Frontal cortex (tissue), 4 donors: ENCODE data around the gene ANGPTL8. TPM values are rescaled to one million over a fixed set of nuclear protein-coding genes. Genes with fewer than 3 reads are reported as not detected.
A peak's percentile ranks its signal among the peaks of the same experiment; 100 is the strongest.

ENCODE experiments used
- DNase-seq, 2 donors: peaks; one replicate each; pipeline ENCODE4 v3.0.0; 2012; ENCODE audit warnings: low spot score in 2 of 2
- FAIRE-seq: peaks from 2 replicates; lab custom pipeline; 2012; peaks lifted over from hg19 to GRCh38; lab: Jason Lieb, UNC
- total RNA-seq: library from RNA; depleted of rRNA; stranded (reverse); fragments of >200 nt; gene quantifications from one replicate; pipeline ENCODE4 v1.2.3, GENCODE V29; 2014
- donor health status: control.
- donor health status: control.
- donor health status: control.

Gene ANGPTL8
- total RNA-seq, 1 donor from 2014 or later: not detected

DNA sequence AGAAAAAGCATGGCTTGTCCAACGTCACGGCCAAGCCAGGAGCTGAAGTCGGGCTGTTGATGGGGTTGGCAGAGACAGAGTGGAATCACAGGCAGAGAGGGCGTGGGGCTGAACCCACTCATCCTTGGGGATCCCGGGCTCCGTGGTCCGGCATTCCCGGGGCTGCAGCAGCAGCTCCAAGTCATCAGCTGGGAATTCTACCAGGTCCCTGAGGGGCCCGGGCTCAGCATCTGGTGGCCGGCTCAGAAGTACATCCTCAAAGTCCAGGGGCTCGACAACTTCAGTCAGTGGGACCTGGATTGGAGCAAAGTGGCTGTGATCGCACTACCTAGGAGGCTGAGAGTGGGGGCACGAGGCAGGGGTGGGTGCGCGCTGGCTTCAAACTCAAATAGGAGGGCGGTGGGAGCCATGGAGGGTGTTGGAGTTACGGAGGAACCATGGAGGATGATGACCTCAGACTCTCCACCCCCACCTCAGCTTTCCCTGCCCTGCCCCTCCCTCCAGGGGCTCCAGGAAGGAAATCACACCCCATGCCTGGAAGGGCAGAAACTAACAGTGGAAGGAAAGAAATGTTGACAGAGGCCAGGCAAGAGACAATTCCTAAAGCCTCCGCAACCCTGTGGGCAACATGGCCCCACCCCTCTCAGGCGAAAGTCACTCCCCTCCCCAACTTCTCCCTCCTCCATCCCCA lies 13.4 kb downstream of the ANGPTL8 start:
- FAIRE-seq (no peak), DNase-seq (no peak)

DNA sequence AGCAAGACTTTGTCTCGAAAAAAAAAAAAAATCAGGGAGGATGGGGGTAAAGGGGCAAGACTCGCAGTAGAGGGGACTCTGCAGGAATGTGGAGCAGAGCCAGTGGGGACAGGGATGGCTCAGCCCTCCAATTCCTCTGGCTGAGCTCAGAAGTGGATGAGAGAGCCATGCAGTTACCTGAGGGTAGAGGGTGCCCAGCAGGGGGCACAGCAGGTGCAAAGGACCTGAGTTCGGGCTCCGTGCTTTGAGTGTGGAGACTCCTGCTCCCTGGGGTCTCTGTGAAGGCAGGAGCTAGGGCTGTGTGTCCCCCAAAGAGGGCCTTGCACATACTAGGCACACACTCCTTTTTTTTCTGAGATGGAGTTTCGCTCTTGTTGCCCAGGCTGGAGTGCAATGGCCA lies 15.2 kb downstream of the ANGPTL8 start:
- FAIRE-seq: no peak
- no peak for DNase-seq

DNA sequence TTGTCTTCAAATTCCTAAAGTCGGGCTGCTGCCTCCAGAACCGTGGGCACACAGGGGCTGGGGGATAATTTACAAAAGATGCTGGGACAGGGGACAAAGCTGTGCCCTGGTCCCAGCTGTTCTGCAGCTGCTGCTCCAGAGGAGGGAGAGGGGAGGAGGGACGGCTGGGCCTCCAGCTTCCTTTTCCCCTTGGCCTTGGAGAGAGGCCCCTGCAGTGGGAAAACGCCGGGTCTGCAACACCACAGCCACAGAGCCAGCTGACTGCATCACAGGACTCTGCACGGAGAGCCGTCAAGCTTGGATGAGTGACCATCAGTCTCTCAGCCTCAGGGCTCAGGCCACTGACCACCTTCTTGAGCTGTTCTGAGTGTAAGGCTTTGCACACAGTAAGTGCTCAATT lies 16.8 kb downstream of the ANGPTL8 start:
- DNase-seq (no peak), FAIRE-seq (no peak)

DNA sequence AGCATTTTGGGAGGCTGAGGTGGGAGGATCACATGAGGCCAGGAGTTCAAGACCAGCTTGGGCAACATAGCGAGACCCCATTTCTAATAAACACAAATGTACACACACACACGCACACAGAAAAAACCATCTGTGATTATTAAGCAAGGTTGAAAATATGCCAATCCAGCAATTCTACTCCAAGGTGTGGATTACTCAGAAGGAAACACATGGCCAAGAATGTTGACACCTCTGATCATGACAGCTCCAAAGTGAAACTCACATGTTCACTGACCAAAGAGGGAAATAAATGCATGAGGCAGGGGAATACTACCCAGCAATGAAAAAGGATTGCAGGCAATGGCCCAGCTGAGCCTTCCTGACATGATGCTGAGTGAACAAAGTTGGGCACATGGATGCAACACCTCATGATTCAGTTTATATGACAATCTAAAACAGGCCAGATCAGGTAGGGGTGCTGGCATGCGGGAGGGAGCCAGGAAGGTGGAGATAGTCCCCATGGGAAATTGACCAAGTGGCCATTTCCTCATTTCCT lies 18.5 kb downstream of the ANGPTL8 start:
- no peak for FAIRE-seq
- DNase-seq: no peak

DNA sequence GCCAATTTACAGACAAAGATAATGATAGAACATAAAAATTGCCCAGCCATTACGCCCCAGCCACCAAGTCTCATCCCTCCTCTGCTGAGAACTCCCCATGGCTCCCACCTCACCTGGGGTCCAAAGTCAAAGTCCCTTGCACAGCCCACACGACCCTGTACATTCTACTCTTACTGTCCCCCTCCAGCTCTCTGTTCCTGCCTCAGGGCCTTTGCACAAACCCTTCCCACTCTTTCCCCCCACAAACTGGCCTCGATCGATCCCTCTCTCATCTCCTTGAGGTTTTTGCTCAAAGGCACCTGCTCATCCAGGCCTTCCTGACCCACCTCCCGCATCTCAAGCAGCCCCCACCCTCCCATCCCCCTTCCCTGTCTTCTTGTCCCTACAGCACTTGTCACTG lies 21.6 kb downstream of the ANGPTL8 start:
- FAIRE-seq: no peak
- no peak for DNase-seq

DNA sequence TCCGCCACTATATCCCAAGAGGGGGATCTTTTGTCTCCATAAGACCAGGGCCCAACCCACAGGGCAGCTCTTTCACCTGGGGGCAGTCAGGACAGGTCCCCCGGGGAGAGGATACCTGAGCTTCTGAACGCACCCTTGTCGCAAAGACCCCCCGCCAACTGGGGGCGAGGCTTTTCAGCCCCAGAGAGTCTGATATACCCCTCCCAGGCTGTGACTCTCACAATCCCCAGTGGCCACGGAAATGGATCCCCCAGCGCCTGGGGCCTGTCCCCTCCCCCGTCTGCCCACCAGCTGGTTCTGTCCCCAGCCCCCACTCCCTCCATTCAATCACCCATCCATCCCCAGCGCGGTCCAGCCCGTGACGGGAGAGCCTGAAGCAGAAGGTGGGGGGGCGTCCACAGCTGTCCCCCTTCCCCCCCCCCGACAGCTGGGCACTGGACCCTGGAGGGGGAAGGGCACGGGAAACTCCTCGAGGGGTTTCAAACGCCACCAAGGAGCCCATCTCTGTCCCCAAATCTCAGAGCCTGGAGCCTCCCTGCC lies 22.1 kb downstream of the ANGPTL8 start:
- DNase-seq (no peak), FAIRE-seq (no peak)

DNA sequence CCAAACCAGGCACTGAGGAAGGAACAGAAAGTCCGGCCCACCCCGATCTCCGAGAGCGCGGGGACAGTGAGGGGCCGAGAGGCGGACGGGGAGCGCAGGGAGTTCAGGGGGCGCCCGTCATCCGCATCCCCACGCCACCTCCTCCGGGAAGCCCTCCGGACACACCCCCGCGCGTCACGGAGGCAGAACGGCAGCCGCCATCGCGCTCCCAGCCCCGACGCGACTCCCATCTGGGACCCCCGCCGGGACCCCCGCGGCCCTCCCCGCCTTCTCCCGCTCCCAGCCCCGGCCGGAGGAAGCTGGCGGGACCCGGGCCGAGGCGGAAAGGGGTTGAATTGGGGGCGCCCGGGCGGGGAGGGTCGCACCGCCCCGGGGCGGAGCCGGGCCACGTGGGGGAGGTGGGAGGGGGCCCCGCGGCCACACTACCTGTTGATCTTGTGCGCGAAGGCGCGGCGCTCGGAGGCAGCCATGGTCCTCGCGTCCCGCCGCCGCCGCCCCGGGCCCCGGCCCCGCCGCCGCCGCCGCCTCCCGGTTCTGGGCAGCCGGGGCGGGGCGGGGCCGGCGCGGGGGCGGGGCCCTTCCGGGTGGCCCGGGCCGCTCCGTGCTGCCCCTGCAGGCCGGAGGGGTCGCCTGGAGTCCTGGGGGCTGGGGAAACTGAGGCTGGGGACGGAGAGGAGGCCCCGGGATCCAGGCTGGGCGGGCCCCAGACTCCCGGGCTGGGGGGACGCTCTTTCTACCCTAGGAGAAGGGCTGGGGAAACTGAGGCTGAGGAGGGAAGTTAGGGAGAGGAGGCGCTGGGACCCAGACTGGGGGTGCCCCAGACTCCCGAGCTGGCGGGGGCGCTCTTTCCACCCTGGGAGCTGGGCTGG lies 22.8 kb downstream of the ANGPTL8 start, which contains the start of gene DOCK6:
Gene DOCK6, minus strand, starts transcription at position 554 of the 869 bp plus-strand sequence. Its CDS starts 84 bp downstream, at position 470.
- DNase-seq (peak; percentile 57 to 68), FAIRE-seq (no peak)

- no peak for DNase-seq
- no peak for FAIRE-seq
Observed at GRCh38 chr19:11263726-11264125, 24.3 kb downstream of the ANGPTL8 start.

DNA sequence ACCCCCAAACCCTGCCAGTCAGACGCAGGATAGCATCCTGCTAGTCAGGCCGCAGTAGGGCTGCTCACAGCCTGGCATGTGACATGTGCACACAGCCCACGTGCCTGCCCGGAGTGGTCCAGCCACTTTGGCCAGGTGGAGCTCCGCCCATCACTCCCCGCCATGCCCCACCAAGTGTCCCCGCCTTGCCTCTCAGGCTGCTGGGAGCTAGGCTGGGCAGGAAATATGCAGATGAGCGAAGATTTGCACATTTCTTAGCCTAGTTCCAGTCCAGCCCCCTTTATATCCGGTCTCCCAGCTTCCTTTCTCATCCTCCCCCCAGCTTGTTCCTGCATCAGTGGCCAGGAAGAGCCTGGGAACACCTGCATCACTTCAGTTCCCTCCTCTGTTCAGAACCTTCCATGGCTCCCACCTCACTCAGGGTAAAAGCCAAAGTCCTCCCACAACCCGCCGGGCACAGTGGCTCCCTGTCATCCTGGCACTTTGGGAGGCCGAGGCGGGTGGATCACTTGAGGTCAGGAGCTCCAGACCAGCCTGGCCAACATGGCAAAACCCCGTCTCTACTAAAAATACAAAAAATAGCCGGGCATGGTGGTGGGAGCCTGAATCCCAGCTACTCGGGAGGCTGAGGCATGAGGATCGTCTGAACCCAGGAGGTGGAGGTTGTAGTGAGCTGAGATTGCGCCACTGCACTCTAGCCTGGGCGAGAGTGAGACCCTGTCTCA lies 25.2 kb downstream of the ANGPTL8 start:
- no peak for DNase-seq
- FAIRE-seq: no peak

- DNase-seq (no peak), FAIRE-seq (no peak)
Observed at GRCh38 chr19:11265177-11265784, 25.9 kb downstream of the ANGPTL8 start.

DNA sequence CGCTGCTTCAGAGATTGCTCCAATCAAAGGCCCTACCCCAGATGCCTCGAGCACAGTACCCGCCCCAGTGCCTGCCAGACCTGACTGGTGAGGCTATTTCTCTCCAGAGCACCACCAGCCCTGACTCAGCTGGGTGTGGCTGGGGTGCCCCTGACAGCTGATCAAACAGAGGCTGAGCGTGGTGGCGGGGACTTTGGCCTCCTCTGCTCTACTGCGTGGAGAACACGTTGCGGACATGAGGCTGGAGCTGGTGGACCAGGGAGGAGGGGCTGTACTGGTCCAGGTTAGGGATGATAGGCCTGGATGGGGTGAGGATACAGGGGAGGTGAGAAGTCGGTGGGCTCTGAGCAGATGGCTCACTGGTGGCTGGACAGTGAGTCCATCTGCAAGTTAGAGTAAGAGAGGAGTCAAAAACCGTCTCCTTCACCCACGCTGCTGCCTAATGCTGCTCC lies 26.4 kb downstream of the ANGPTL8 start:
- no peak for DNase-seq
- no peak for FAIRE-seq

DNA sequence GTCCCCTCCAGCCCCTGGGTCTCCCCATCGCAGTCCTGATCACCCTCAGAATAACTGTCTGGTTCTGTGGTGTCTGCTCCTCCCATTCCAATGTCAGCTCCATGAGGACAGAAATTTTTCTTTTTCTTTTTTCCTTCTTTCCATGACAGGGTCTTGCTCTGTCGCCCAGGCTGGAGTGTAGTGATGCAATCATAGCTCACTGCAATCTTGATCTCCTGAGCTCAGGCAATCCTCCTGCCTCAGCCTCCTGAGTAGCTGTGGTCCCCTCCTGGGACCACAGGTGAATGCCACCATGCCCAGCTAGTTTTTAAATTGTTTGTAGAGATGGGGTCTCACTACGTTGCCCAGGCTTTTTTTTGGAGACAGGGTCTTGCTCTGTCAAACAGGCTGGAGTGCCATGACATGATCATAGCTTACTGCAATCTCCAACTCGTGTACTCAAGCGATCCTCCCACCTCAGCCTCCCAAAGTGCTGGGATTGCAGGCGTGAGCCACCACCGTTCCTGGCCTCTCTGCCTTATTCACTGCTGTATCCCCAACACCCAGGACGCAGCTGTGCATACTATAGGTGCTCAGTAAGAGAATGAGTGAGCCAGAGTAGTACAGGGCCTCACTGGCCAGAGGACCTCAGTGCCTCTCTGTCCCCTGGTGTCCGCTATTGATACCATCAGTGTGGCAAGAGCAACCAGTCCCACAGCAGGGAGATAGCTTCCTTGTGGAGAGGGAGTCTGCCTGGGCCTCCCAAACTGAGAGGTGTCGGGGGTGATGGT lies 28.1 kb downstream of the ANGPTL8 start:
- FAIRE-seq: no peak

GRCh38 chr19:11268783-11269267 lies 29.4 kb downstream of the ANGPTL8 start:
- DNase-seq: peak in 1 of 2 donors; percentile 50
- no peak for FAIRE-seq

More for the DNA sequence above, 28.1 kb downstream of the ANGPTL8 start:
- no peak for DNase-seq

DNA sequence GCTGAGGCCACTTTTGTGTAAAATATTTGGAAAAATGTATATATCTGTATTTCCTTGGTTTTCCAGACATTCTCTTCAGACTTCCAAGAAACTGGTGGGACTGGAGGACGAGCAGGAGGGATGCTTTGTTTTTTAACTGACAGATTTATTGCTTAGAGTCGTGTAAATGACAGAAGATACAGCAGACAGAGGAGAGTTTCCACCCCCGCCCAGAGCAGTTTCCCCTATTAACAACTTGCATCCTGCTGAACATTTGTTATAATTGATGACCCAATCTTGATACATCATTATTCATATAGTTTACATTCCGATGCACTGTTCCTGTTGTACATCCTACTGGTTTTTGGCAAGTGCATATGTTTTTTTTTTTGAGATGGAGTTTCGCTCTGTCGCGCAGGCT lies 30.0 kb downstream of the ANGPTL8 start:
- no peak for DNase-seq
- FAIRE-seq: no peak

DNA sequence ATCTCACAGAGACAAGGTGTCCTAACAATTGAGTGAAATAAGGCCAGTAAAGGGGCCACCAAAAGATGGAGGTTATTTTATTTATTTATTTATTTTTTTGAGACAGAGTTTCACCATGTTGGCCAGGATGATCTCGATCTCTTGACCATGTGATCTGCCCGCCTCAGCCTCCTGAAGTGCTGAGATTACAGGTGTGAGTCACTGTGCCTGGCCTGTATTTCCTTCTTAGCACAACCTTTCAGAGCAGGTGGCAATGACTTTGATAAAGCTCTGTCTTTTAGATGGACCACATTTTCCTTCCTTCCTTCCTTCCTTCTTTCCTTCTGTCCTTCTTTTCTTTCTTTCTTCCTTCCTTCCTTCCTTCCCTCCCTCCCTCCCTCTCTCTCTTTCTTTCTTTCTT lies 33.9 kb downstream of the ANGPTL8 start:
- FAIRE-seq: no peak
- no peak for DNase-seq

DNA sequence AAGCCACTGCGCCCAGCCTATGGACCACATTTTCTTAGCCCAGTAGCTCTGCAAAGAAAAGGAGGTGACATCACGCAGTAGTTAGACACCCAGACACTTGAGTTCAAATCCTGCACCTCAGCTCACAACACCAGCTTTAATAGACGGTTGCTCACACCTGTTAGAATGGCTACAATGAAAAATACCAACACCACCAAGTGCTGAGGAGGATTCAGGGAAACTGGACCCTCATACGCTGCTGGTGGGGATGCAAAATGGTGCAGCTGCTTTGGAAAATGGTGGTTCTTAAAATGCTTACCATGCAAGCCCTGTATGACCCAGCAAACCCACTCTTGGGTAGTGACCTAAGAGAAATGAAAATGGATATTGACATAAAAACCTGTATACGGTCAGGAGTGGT lies 34.6 kb downstream of the ANGPTL8 start:
- FAIRE-seq: no peak
- DNase-seq: no peak

GRCh38 chr19:11274533-11275086 lies 35.2 kb downstream of the ANGPTL8 start:
- DNase-seq (no peak), FAIRE-seq (no peak)

- no peak for FAIRE-seq
Observed at GRCh38 chr19:11278670-11279069, 39.3 kb downstream of the ANGPTL8 start.

More at GRCh38 chr19:11278670-11279069, 39.3 kb downstream of the ANGPTL8 start:
- DNase-seq: no peak
